Lung (tissue), 12 donors: ENCODE measurements around the gene SRBD1. TPM values are rescaled to one million over a fixed set of nuclear protein-coding genes. Genes with fewer than 3 reads are reported as not detected.

Experiments used
- ATAC-seq: fragments of 200-7000 bp; cut with Tn5 transposase; one replicate; pipeline ENCODE4 v1.9.1; 2020; ENCODE audit warnings: moderate number of reproducible peaks; ENCODE audit not compliant: insufficient read depth, low FRiP score
- DNase-seq, 3 donors: peaks; one replicate each; pipeline ENCODE4 v3.0.0-alpha.2; 2013 to 2017
- H3K27ac ChIP-seq, 2 donors: one replicate each; pipeline ENCODE4 v1.5.1; 2013; ENCODE audit warnings: mild to moderate bottlenecking in 2 of 2, moderate library complexity in 2 of 2, control low read depth in 1 of 2, inconsistent platforms in 1 of 2, low read depth in 1 of 2, low read length in 1 of 2
- H3K27me3 ChIP-seq, 3 donors: one replicate each; pipeline ENCODE4 v1.5.1; 2013; ENCODE audit warnings: low read length in 2 of 3; ENCODE audit not compliant: control insufficient read depth in 3 of 3, insufficient read depth in 3 of 3
- H3K36me3 ChIP-seq, 4 donors: one replicate each; pipeline ENCODE4 v1.5.1; 2013; ENCODE audit warnings: low read length in 4 of 4, mild to moderate bottlenecking in 1 of 4, moderate library complexity in 1 of 4; ENCODE audit not compliant: control insufficient read depth in 4 of 4, insufficient read depth in 4 of 4
- H3K4me1 ChIP-seq, 5 donors: one replicate each; pipeline ENCODE4 v1.5.1; 2013; ENCODE audit warnings: low read length in 5 of 5, mild to moderate bottlenecking in 2 of 5, moderate library complexity in 1 of 5; ENCODE audit not compliant: control insufficient read depth in 5 of 5, insufficient read depth in 5 of 5
- H3K4me3 ChIP-seq: one replicate; pipeline ENCODE4 v1.5.1; 2013; ENCODE audit warnings: mild to moderate bottlenecking, control low read depth, moderate library complexity
- H3K9ac ChIP-seq, 2 donors: one replicate each; pipeline ENCODE4 v1.5.1; 2013; ENCODE audit warnings: low read length in 2 of 2, control low read depth in 1 of 2; ENCODE audit not compliant: insufficient read depth in 1 of 2
- H3K9me3 ChIP-seq, 4 donors: one replicate each; pipeline ENCODE4 v1.5.1; 2013; ENCODE audit warnings: low read length in 3 of 4, mild to moderate bottlenecking in 1 of 4, moderate library complexity in 1 of 4; ENCODE audit not compliant: control insufficient read depth in 4 of 4, insufficient read depth in 3 of 4
- WGBS, 2 donors: extraction: QIAGEN DNeasy Blood & Tissue Kit; methylation state at CpG; one replicate each; pipeline ENCODE4 v1.1.7; 2013; 5-methylcytosine and 5-hydroxymethylcytosine counted together
- polyA plus RNA-seq, 2 donors: library from polyadenylated mRNA; stranded (reverse); fragments of 200-250 nt; gene quantifications; one replicate each; pipeline ENCODE4 v1.2.1, GENCODE V29; 2013
- total RNA-seq, 2 donors: library from RNA; depleted of rRNA in 1 of 2; stranded (reverse); fragments of >200 nt in 1 of 2; gene quantifications; one replicate each; pipeline ENCODE4 v1.2.1, GENCODE V29; 2014 to 2021
- TF ChIP-seq, protein P1 (sequence below): IDR thresholded peaks from 2 replicates; pipeline ENCODE4 v1.5.1; 2012; ENCODE audit warnings: mild to moderate bottlenecking; ENCODE audit errors: control extremely low read depth, extremely low read depth
- donor health status: control.
- donor health status: control.
- donor health status: Bipolar disorder and iron deficiency.
- donor health status: healthy.
- donor health status: DM: yes; HTN: yes; CAD: no.

Gene SRBD1
- total and polyA plus RNA-seq, 4 donors, result 5.6 to 30.6 (median 11.5) TPM

GRCh38 chr2:45438872-45439665 lies 172.0 kb downstream of the SRBD1 start:
- no peak overlapping the region for H3K27ac ChIP-seq
- H3K9me3 ChIP-seq, result no peaks in the 10 kb centered on the region
- DNase-seq (no peak), ATAC-seq (no peak)
- H3K4me1 ChIP-seq, result no peaks in the 10 kb centered on the region
- TF ChIP-seq, protein P1, sequence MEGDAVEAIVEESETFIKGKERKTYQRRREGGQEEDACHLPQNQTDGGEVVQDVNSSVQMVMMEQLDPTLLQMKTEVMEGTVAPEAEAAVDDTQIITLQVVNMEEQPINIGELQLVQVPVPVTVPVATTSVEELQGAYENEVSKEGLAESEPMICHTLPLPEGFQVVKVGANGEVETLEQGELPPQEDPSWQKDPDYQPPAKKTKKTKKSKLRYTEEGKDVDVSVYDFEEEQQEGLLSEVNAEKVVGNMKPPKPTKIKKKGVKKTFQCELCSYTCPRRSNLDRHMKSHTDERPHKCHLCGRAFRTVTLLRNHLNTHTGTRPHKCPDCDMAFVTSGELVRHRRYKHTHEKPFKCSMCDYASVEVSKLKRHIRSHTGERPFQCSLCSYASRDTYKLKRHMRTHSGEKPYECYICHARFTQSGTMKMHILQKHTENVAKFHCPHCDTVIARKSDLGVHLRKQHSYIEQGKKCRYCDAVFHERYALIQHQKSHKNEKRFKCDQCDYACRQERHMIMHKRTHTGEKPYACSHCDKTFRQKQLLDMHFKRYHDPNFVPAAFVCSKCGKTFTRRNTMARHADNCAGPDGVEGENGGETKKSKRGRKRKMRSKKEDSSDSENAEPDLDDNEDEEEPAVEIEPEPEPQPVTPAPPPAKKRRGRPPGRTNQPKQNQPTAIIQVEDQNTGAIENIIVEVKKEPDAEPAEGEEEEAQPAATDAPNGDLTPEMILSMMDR, result no peak
- no peak overlapping the region for H3K9ac ChIP-seq
- WGBS, 2 donors, result 91 to 97% methylated on average over 3 of the region's 3 CpGs
- H3K27me3 ChIP-seq, result no peaks in the 10 kb centered on the region
- H3K4me3 ChIP-seq, result no peak overlapping the region
- H3K36me3 ChIP-seq, result no peaks in the 10 kb centered on the region

DNA sequence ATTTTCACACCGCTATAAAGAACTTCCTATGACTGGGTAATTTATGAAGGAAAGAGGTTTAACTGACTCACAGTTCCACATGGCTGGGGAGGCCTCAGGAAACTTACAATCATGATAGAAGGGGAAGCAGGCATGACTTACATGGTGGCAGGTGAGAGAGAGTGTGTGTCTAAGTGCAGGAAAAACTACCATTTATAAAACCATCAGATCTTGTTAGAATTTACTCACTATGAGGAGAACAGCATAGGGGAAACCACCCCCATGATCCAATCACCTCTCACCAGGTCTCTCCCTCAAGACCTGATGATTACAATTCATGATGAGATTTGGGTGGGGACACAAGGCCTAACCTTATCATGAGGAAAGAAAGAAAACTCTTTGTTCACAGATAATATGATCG lies 174.6 kb downstream of the SRBD1 start:
- no peaks in the 10 kb centered on the region for H3K9me3 ChIP-seq
- WGBS, 2 donors, result 69 to 94% methylated on average over 2 of the region's 2 CpGs
- TF ChIP-seq, protein P1, result no peak
- H3K9ac ChIP-seq, result no peak overlapping the region
- no peak overlapping the region for H3K27ac ChIP-seq
- no peak overlapping the region for H3K4me3 ChIP-seq
- no peak for ATAC-seq
- H3K27me3 ChIP-seq, result no peaks in the 10 kb centered on the region
- H3K36me3 ChIP-seq, result no peaks in the 10 kb centered on the region
- no peak for DNase-seq
- no peaks in the 10 kb centered on the region for H3K4me1 ChIP-seq

- WGBS, 2 donors, result 65 to 84% methylated on average over 3 of the region's 3 CpGs
- Histone ChIP-seq H3K27me3 (no peaks in the 10 kb centered on the region), H3K9ac (no peak overlapping the region), H3K4me3 (no peak overlapping the region), H3K36me3 (no peaks in the 10 kb centered on the region), H3K27ac (no peak overlapping the region), H3K4me1 (no peaks in the 10 kb centered on the region), H3K9me3 (no peaks in the 10 kb centered on the region)
- TF ChIP-seq, protein P1, result no peak
- DNase-seq (no peak), ATAC-seq (no peak)
Observed at GRCh38 chr2:45435316-45435715, 175.8 kb downstream of the SRBD1 start.

GRCh38 chr2:45433363-45433762 lies 177.7 kb downstream of the SRBD1 start:
- WGBS, 2 donors, result 42 to 54% methylated on average over 4 of the region's 4 CpGs
- ATAC-seq, result no peak

More at GRCh38 chr2:45433363-45433762, 177.7 kb downstream of the SRBD1 start:
- DNase-seq, result no peak
- no peaks in the 10 kb centered on the region for H3K4me1 ChIP-seq
- no peak overlapping the region for H3K4me3 ChIP-seq
- no peaks in the 10 kb centered on the region for H3K9me3 ChIP-seq
- TF ChIP-seq, protein P1, result no peak
- H3K36me3 ChIP-seq, result no peaks in the 10 kb centered on the region
- H3K27ac ChIP-seq, result no peak overlapping the region
- no peak overlapping the region for H3K9ac ChIP-seq
- H3K27me3 ChIP-seq, result no peaks in the 10 kb centered on the region
